CD4-positive, alpha-beta memory T cell (primary cell): ENCODE measurements around the gene ISOC1. TPM values are rescaled to one million over a fixed set of nuclear protein-coding genes. Genes with fewer than 3 reads are reported as not detected.

ENCODE experiments used
- CTCF ChIA-PET: fragments of 350-600 bp; sonication (Branson Sonifier 250); formaldehyde crosslinking; loops from one replicate; lab custom pipeline; 2021; ENCODE audit warnings: inconsistent platforms; ENCODE audit not compliant: partially characterized antibody; lab: Charles Lee
- POLR2A ChIA-PET: fragments of 350-600 bp; sonication (Branson Sonifier 250); formaldehyde crosslinking; loops from one replicate; lab custom pipeline; 2021; ENCODE audit not compliant: partially characterized antibody; lab: Charles Lee
- DNase-seq, 5 donors: peaks; one replicate each; pipeline versions ENCODE4 v3.0.0 to v3.0.0-alpha.2; 2020 to 2022; ENCODE audit warnings: mixed read lengths in 1 of 5
- H3K27ac ChIP-seq: one replicate; pipeline ENCODE4 v1.7.0; 2013; ENCODE audit warnings: low read depth, low read length
- H3K27me3 ChIP-seq: 2 replicates; pipeline ENCODE4 v1.7.0; 2013; ENCODE audit warnings: mild to moderate bottlenecking, low read length, moderate library complexity; ENCODE audit not compliant: insufficient read depth
- H3K36me3 ChIP-seq: 2 replicates; pipeline ENCODE4 v1.7.0; 2013; ENCODE audit warnings: mild to moderate bottlenecking, low read length, moderate library complexity; ENCODE audit not compliant: insufficient read depth
- H3K4me1 ChIP-seq: 2 replicates; pipeline ENCODE4 v1.7.0; 2013; ENCODE audit warnings: mild to moderate bottlenecking, low read length, moderate library complexity; ENCODE audit not compliant: insufficient read depth
- H3K4me3 ChIP-seq, 2 donors: one replicate each; pipeline ENCODE4 v1.7.0; 2013; ENCODE audit warnings: low read length in 2 of 2, mild to moderate bottlenecking in 1 of 2
- H3K9me3 ChIP-seq, 2 donors: one replicate each; pipeline ENCODE4 v1.7.0; 2013; ENCODE audit warnings: low read length in 2 of 2, control low read depth in 1 of 2; ENCODE audit not compliant: control insufficient read depth in 1 of 2
- H3K27ac Mint-ChIP-seq, 7 donors: one replicate each; pipeline ENCODE4 v1.8.0; 2020 to 2021; ENCODE audit warnings: mixed read lengths in 7 of 7, mild to moderate bottlenecking in 6 of 7, inconsistent platforms in 3 of 7, moderate library complexity in 3 of 7
- H3K27me3 Mint-ChIP-seq, 2 donors: one replicate each; pipeline ENCODE4 v1.8.0; 2020 to 2021; ENCODE audit warnings: mixed read lengths in 2 of 2
- H3K36me3 Mint-ChIP-seq, 2 donors: one replicate each; pipeline ENCODE4 v1.8.0; 2020 to 2021; ENCODE audit warnings: mixed read lengths in 2 of 2, inconsistent platforms in 1 of 2, mild to moderate bottlenecking in 1 of 2
- H3K4me1 Mint-ChIP-seq, 4 donors: one replicate each; pipeline ENCODE4 v1.8.0; 2020 to 2021; ENCODE audit warnings: mixed read lengths in 4 of 4, mild to moderate bottlenecking in 1 of 4
- H3K4me3 Mint-ChIP-seq, 8 donors: one replicate each; pipeline ENCODE4 v1.8.0; 2020 to 2021; ENCODE audit warnings: mixed read lengths in 8 of 8, mild to moderate bottlenecking in 7 of 8, moderate library complexity in 6 of 8, inconsistent platforms in 3 of 8
- H3K9me3 Mint-ChIP-seq, 8 donors: one replicate each; pipeline ENCODE4 v1.8.0; 2020 to 2021; ENCODE audit warnings: mixed read lengths in 8 of 8, mild to moderate bottlenecking in 5 of 8, inconsistent platforms in 3 of 8, moderate library complexity in 1 of 8
- intact Hi-C: fragments of 100-400 bp; cut with micrococcal nuclease; formaldehyde crosslinking; loops from one replicate; pipeline ENCODE4 v1.15.1; 2023
- polyA plus RNA-seq, 2 donors: library from polyadenylated mRNA; unstranded; fragments of 300-500 nt; fragmentation: Illumina TruSeq; gene quantifications; one replicate each; pipeline ENCODE4 v1.2.3, GENCODE V29; 2021
- total RNA-seq, 2 experiments: library from RNA; stranded (reverse); gene quantifications; one replicate each; pipeline ENCODE4 v1.2.3, GENCODE V29; 2021

The ISOC1 gene
- total and polyA plus RNA-seq, 4 experiments from 2014 or later, result 13.7 to 36.1 (median 22.3) TPM

DNA sequence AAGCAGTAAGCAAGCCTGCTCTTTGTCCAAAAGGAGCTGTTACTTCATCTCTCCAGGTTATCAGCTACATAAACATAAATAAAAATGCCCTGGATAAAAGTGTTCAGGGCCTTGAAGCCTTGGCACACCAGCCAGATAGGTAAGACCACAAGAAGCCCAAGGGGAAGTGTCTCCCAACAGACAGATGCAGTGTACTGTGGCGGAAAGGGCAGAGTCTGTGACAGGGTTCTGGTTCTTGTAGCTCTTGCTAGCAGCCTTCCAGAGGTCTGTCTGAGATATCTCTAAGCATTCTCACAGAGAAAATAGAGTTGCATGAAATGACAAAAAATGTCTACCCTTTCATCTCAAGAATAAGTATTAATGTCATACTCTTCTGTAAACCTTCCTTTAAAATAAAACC lies 30.1 kb downstream of the ISOC1 start:
- peaks cover 8 to 13% (median 10%) of the 10 kb centered on the region in 4 donors for H3K4me1 Mint-ChIP-seq
- Histone ChIP-seq H3K27ac (no peak overlapping the region), H3K9me3 (no peaks in the 10 kb centered on the region), H3K4me1 (peaks cover 12% of the 10 kb centered on the region), H3K36me3 (no peaks in the 10 kb centered on the region), H3K27me3 (no peaks in the 10 kb centered on the region), H3K4me3 (no peak overlapping the region)
- H3K9me3 Mint-ChIP-seq, result no peaks in the 10 kb centered on the region
- H3K27ac Mint-ChIP-seq, result peak overlapping the region in 2 of 7 donors; percentile 2 to 23
- intact Hi-C loops, result no loop called here
- no peak overlapping the region for H3K4me3 Mint-ChIP-seq
- DNase-seq, result no peak
- CTCF ChIA-PET, result interaction anchor here (1.4 to 5.1 kb wide), 3 partner anchors 13 to 218 kb away, joined by 3 to 44 read pairs (median 19); partner anchors contain the start of gene ISOC1
- peaks cover 0 to 2% of the 10 kb centered on the region in 2 donors for H3K36me3 Mint-ChIP-seq
- H3K27me3 Mint-ChIP-seq, result no peaks in the 10 kb centered on the region
- POLR2A ChIA-PET, result interaction anchor here (1.7 kb wide), 1 partner anchor 30 kb away, joined by 4 read pairs; the partner anchor contains the start of gene ISOC1

DNA sequence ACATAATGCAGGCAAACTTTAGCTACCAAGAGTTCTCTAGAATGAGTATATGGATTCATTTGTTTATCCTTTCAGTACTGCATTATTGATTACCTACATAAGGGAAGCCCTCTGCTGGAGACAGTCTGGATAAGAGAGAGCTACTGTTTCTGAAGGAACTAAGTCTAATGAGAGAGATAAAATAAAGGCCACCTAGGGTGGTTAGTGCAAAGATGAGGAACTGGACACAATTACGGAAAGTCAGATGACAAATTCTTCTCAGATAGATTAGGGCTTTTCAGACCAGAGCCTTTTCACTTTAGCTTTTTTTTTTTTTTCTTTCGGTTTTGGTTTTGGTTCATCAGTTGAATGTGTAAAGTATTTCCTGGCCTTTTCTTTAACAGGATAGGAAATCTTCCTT lies 31.3 kb downstream of the ISOC1 start:
- Mint-ChIP-seq H3K36me3 (no peaks in the 10 kb centered on the region), H3K4me3 (peak overlapping the region; percentile 69 to 90 (median 78)), H3K27me3 (no peaks in the 10 kb centered on the region), H3K9me3 (no peaks in the 10 kb centered on the region), H3K4me1 (peaks cover 8 to 13% (median 10%) of the 10 kb centered on the region in 4 donors), H3K27ac (peak overlapping the region; percentile 69 to 96 (median 92))
- H3K36me3 ChIP-seq, result no peaks in the 10 kb centered on the region
- H3K27ac ChIP-seq, result peak overlapping the region; percentile 35
- POLR2A ChIA-PET, result interaction anchor here (1.4 kb wide), 1 partner anchor 31 kb away, joined by 16 read pairs; the partner anchor contains the start of gene ISOC1
- peaks cover 12% of the 10 kb centered on the region for H3K4me1 ChIP-seq
- no peaks in the 10 kb centered on the region for H3K27me3 ChIP-seq
- intact Hi-C loops, result loop anchor here (1.0 kb wide), 1 partner anchor 221 kb away; no protein-coding TSS in a partner anchor
- no peaks in the 10 kb centered on the region for H3K9me3 ChIP-seq
- CTCF ChIA-PET, result interaction anchor here (0.7 to 5.1 kb wide), 4 partner anchors 9 to 220 kb away, joined by 3 to 44 read pairs (median 11); partner anchors contain the start of gene ISOC1
- DNase-seq, result peak in 4 of 5 donors; percentile 8 to 29 (median 10)
- H3K4me3 ChIP-seq, result peak overlapping the region in 1 of 2 donors; percentile 16

DNA sequence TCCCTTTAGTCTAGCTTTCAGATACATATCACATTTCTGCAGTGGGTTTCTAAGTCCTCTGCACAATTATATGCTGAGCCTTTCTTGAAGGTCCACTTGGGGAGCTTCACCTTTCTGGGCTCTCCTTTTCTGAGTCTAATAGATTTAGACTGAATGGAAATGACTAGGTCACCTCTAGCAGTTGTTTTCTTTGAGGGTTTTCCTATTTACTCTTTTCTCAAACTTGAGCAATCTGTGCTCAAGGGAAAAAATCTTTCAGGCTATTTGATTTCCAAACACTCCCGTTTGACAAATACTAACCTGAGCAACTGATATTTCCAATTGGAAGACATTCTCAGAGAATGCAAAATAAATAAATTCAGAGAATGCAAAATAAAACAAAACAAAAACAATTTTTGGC lies 39.0 kb downstream of the ISOC1 start:
- Histone ChIP-seq H3K9me3 (no peaks in the 10 kb centered on the region), H3K4me3 (no peak overlapping the region), H3K4me1 (no peaks in the 10 kb centered on the region), H3K27me3 (no peaks in the 10 kb centered on the region), H3K27ac (no peak overlapping the region), H3K36me3 (no peaks in the 10 kb centered on the region)
- no peaks in the 10 kb centered on the region for H3K36me3 Mint-ChIP-seq
- no peaks in the 10 kb centered on the region for H3K4me1 Mint-ChIP-seq
- H3K27me3 Mint-ChIP-seq, result peaks cover 0 to 1% of the 10 kb centered on the region in 2 donors
- H3K27ac Mint-ChIP-seq, result no peak overlapping the region
- POLR2A ChIA-PET, result no interaction called here
- intact Hi-C loops, result no loop called here
- DNase-seq, result no peak
- no peak overlapping the region for H3K4me3 Mint-ChIP-seq
- H3K9me3 Mint-ChIP-seq, result no peaks in the 10 kb centered on the region
- CTCF ChIA-PET, result interaction anchor here (1.7 kb wide), 1 partner anchor 1572 kb away, joined by 3 read pairs; no protein-coding TSS in a partner anchor

DNA sequence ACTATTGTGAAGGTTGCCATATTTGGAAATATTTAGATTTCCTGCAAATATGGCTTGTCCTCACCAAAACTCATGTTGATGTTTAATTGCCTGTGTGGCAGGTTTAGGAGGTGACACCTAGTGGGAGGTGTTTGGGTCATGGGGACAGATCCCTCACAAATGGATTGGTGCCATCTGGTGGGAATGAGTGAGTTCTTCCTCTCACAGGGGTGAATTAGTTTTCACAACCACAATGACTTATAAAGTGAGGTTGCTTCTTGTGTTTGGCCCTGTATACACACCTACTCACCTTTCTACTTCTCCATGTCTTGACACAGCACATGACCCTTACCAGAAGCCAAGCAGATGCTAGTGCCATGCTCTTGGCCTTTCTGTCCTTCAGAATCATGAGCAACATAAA lies 41.1 kb downstream of the ISOC1 start:
- POLR2A ChIA-PET, result no interaction called here
- CTCF ChIA-PET, result interaction anchor here (1.4 kb wide), 1 partner anchor 9 kb away, joined by 3 read pairs; no protein-coding TSS in a partner anchor
- Histone ChIP-seq H3K4me3 (no peak overlapping the region), H3K9me3 (no peaks in the 10 kb centered on the region), H3K27me3 (no peaks in the 10 kb centered on the region), H3K4me1 (no peaks in the 10 kb centered on the region), H3K27ac (no peak overlapping the region), H3K36me3 (no peaks in the 10 kb centered on the region)
- Mint-ChIP-seq H3K4me3 (no peak overlapping the region), H3K4me1 (no peaks in the 10 kb centered on the region), H3K9me3 (no peaks in the 10 kb centered on the region), H3K27me3 (peaks cover 0 to 1% of the 10 kb centered on the region in 2 donors), H3K36me3 (no peaks in the 10 kb centered on the region), H3K27ac (no peak overlapping the region)
- intact Hi-C loops, result loop anchor here (2.0 to 5.0 kb wide), 2 partner anchors 231 to 923 kb away; no protein-coding TSS in a partner anchor
- DNase-seq, result peak in 4 of 5 donors; percentile 6 to 10 (median 8)

DNA sequence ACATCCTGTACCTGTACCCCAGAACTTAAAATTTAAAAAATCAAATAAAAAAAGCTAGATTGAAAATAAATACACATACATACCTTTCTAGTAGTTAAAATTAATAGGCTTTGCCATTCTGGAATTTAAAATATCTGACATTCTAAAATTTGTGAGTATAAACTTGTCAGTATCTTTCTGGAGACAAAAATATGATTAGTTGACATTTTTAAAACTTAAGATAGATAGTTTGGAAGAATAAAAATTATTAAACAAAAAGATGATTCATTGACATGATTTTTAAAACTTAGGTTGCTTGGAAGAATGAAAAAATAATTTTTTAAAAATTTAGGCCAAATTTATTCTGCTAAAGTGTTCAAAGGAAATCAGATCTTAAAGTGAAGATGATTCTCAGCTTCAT lies 43.1 kb downstream of the ISOC1 start:
- H3K27me3 ChIP-seq, result no peaks in the 10 kb centered on the region
- intact Hi-C loops, result loop anchor here (5.0 kb wide), 1 partner anchor 925 kb away; no protein-coding TSS in a partner anchor
- Mint-ChIP-seq H3K4me1 (no peaks in the 10 kb centered on the region), H3K9me3 (no peaks in the 10 kb centered on the region), H3K4me3 (no peak overlapping the region), H3K27me3 (peaks cover 0 to 1% of the 10 kb centered on the region in 2 donors), H3K36me3 (no peaks in the 10 kb centered on the region), H3K27ac (no peak overlapping the region)
- no peak for DNase-seq
- no peak overlapping the region for H3K4me3 ChIP-seq
- CTCF ChIA-PET, result no interaction called here
- H3K36me3 ChIP-seq, result no peaks in the 10 kb centered on the region
- H3K9me3 ChIP-seq, result no peaks in the 10 kb centered on the region
- H3K27ac ChIP-seq, result no peak overlapping the region
- POLR2A ChIA-PET, result no interaction called here
- H3K4me1 ChIP-seq, result no peaks in the 10 kb centered on the region

DNA sequence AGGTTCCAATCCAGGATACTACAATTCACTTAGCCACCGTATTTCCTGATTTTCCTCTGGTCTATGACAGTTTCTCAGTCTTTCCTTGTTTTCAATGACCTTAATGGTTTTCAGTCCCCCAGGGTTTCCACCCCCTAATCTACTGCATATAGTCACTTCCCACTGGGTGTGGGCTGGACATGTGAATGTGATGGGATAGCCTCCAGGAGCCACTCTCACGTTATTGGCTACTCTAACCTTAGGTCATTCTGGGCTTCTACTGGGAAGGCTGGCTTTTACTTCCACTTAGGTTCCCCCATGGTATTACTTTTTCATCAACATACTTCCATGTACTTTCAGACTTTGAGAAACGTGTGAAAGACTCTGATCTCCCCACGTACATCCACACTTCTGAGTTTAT lies 46.5 kb downstream of the ISOC1 start:
- no peaks in the 10 kb centered on the region for H3K9me3 Mint-ChIP-seq
- ChIA-PET POLR2A (no interaction called here), CTCF (no interaction called here)
- Histone ChIP-seq H3K9me3 (no peaks in the 10 kb centered on the region), H3K4me3 (no peak overlapping the region), H3K27me3 (no peaks in the 10 kb centered on the region), H3K36me3 (no peaks in the 10 kb centered on the region), H3K27ac (no peak overlapping the region), H3K4me1 (no peaks in the 10 kb centered on the region)
- H3K27me3 Mint-ChIP-seq, result no peaks in the 10 kb centered on the region
- H3K4me1 Mint-ChIP-seq, result no peaks in the 10 kb centered on the region
- H3K36me3 Mint-ChIP-seq, result no peaks in the 10 kb centered on the region
- intact Hi-C loops, result no loop called here
- no peak overlapping the region for H3K4me3 Mint-ChIP-seq
- DNase-seq, result no peak
- no peak overlapping the region for H3K27ac Mint-ChIP-seq

DNA sequence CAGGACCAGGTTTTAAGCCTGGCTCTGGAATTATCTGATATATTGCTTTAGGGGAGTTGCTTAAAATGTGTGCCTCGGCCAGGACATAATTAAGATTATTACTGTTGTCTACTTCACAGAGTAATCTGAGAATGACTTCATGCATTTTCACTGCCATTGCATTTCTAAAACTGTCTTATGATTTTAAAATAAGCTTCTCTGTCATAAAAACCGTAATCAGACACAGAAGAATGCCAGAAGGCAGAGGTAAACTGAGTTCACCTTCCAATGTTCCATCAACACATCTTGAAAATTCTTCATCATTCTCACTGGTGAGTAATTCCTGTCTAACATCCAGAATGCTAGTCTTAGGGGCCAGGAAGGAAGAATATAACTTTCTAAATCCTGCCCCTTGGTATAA lies 47.1 kb downstream of the ISOC1 start:
- Mint-ChIP-seq H3K36me3 (no peaks in the 10 kb centered on the region), H3K4me1 (no peaks in the 10 kb centered on the region), H3K9me3 (no peaks in the 10 kb centered on the region), H3K27me3 (no peaks in the 10 kb centered on the region), H3K4me3 (no peak overlapping the region), H3K27ac (no peak overlapping the region)
- ChIA-PET CTCF (no interaction called here), POLR2A (no interaction called here)
- no peaks in the 10 kb centered on the region for H3K9me3 ChIP-seq
- no peak overlapping the region for H3K27ac ChIP-seq
- intact Hi-C loops, result no loop called here
- H3K4me3 ChIP-seq, result no peak overlapping the region
- no peaks in the 10 kb centered on the region for H3K4me1 ChIP-seq
- no peaks in the 10 kb centered on the region for H3K27me3 ChIP-seq
- H3K36me3 ChIP-seq, result no peaks in the 10 kb centered on the region
- DNase-seq, result no peak
